Measurements from ENCODE around the gene SKAP2.

Gene SKAP2

GRCh38 chr7:26691886-26692285 lies 172.5 kb downstream of the SKAP2 start:
- DNase-seq (ENCODE audit: low spot score), result no peak

- DNase-seq (ENCODE audit: low spot score), result no peak
These were observed 173.0 kb downstream of the SKAP2 start for GRCh38 chr7:26691406-26691805.

- no peak for DNase-seq (ENCODE audit: low spot score)
These were observed 174.1 kb downstream of the SKAP2 start for GRCh38 chr7:26690135-26690805.

GRCh38 chr7:26688936-26689506 lies 175.4 kb downstream of the SKAP2 start:
- no peak for DNase-seq (ENCODE audit: low spot score)

- no peak for DNase-seq (ENCODE audit: low spot score)
These were observed 176.0 kb downstream of the SKAP2 start for GRCh38 chr7:26688388-26688787.

- DNase-seq (ENCODE audit: low spot score), result no peak
These were observed 177.4 kb downstream of the SKAP2 start for GRCh38 chr7:26687032-26687431.

GRCh38 chr7:26686448-26686981 lies 177.9 kb downstream of the SKAP2 start:
- peak; percentile 10 for DNase-seq (ENCODE audit: low spot score)

- no peak for DNase-seq (ENCODE audit: low spot score)
These were observed 178.8 kb downstream of the SKAP2 start for GRCh38 chr7:26685606-26686005.

- DNase-seq (ENCODE audit: low spot score), result no peak
These were observed 179.9 kb downstream of the SKAP2 start for GRCh38 chr7:26684447-26684846.

- no peak for DNase-seq (ENCODE audit: low spot score)
These were observed 181.1 kb downstream of the SKAP2 start for GRCh38 chr7:26683277-26683676.

GRCh38 chr7:26681819-26682418 lies 182.5 kb downstream of the SKAP2 start:
- no peak for DNase-seq (ENCODE audit: low spot score)

- DNase-seq (ENCODE audit: low spot score), result no peak
These were observed 183.8 kb downstream of the SKAP2 start for GRCh38 chr7:26680587-26680986.

- no peak for DNase-seq (ENCODE audit: low spot score)
These were observed 189.1 kb downstream of the SKAP2 start for GRCh38 chr7:26675143-26675887.

GRCh38 chr7:26673858-26674257 lies 190.5 kb downstream of the SKAP2 start:
- no peak for DNase-seq (ENCODE audit: low spot score)

GRCh38 chr7:26673271-26673670 lies 191.1 kb downstream of the SKAP2 start:
- DNase-seq (ENCODE audit: low spot score), result no peak

GRCh38 chr7:26670841-26671240 lies 193.5 kb downstream of the SKAP2 start:
- no peak for DNase-seq (ENCODE audit: low spot score)

- DNase-seq (ENCODE audit: low spot score), result no peak
These were observed 194.1 kb downstream of the SKAP2 start for GRCh38 chr7:26670290-26670689.

- no peak for DNase-seq (ENCODE audit: low spot score)
These were observed 195.6 kb downstream of the SKAP2 start for GRCh38 chr7:26668821-26669220.

- peak; percentile 97 for DNase-seq (ENCODE audit: low spot score)
These were observed 196.8 kb downstream of the SKAP2 start for GRCh38 chr7:26667514-26668133.

GRCh38 chr7:26664735-26665416 lies 199.5 kb downstream of the SKAP2 start:
- DNase-seq (ENCODE audit: low spot score), result no peak

- DNase-seq (ENCODE audit: low spot score), result no peak
These were observed 200.1 kb downstream of the SKAP2 start for GRCh38 chr7:26664274-26664673.

- DNase-seq (ENCODE audit: low spot score), result no peak
These were observed 200.5 kb downstream of the SKAP2 start for GRCh38 chr7:26663874-26664273.
